ENCODE results near the gene ITGAD.
"Not testable (repeated sequence)": the region's sequence is repeated elsewhere in the genome, so short reads cannot be mapped to it uniquely, and the experiment has no call there.

The ITGAD gene

DNA sequence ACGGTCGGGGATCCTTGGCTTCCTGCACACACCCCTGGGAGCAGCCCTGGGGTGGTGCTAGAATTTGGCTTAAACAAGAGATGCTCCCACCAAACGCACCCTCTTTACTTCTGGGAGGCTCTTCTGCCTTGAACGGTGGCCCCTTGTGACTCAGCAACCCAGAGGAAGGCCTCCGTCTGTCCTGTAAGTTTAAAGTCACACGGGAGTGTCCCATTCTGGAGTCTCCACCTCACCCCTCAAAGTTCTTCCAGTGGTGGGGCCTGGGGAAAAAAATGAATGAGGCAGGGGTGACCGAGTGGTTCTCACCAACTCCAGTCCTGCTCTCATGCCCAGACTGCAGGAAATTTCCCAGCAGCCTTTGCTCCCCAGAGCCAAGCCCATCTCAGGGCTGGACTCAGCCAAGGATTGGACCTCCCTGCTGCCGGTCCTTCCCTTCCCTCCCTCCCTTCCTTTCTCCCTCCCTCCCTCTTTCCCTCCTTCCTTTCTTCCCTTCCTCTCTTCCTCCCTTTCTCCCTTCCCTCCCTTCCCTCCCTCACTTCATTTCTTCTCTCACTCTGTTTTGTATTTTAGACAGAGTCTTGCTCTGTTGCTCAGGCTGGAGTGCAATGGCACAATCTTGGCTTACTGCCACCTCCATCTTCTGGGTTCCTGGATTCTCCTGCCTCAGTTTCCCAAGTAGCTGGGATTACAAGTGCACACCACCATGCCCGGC lies 11.4 kb downstream of the ITGAD start:
- DNase-seq, result no peak

DNA sequence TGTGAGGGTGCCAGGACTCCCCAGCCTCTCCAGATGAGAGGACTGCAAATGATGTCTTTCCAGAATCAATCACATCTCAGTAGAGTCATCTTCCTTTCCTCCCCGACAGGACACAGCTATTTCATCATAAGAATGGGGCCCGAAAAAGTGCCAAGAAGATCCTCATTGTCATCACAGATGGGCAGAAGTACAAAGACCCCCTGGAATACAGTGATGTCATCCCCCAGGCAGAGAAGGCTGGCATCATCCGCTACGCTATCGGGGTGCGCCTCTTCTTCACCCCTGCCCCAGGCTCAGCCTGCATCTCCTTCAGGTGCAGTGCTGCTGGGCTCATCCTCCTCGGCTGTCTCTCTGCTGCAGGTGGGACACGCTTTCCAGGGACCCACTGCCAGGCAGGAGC lies 14.3 kb downstream of the ITGAD start:
- DNase-seq, result no peak

DNA sequence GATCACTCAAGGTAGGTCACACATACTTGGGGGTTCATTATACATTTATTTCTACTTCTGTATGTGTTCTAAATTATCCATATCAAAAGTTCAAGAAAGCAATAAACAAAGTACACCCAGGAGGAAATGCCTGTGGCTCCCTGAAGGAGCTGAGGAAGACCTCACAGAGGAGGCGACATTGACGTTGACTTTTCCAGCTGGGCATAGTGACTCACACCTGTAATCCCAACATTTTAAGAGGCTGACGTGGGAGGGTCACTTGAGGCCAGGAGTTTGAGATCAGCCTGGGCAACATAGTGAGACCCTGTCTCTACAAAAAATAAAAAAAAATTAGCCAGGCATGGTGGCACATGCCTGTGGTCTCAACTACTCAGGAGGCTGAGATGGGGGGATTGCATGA lies 16.3 kb downstream of the ITGAD start:
- DNase-seq, result no peak

DNA sequence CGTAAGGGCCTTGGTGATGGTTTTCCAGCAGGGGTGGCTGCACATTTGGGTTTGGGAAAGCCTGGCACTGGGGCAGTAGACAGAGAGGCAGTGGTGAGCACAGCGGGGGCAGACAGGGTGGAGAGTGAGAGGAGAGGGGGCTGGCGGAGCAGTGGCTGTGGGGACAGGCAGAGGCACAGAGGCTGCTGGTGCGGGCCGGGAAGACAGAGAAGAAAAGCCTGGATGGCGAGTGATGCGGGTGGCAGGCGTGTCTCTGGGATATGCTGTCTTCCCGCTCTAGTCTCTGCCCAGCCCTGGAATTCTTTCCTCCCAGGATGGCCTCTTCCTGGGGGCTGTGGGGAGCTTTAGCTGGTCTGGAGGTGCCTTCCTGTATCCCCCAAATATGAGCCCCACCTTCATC lies 16.9 kb downstream of the ITGAD start:
- DNase-seq, result no peak

DNA sequence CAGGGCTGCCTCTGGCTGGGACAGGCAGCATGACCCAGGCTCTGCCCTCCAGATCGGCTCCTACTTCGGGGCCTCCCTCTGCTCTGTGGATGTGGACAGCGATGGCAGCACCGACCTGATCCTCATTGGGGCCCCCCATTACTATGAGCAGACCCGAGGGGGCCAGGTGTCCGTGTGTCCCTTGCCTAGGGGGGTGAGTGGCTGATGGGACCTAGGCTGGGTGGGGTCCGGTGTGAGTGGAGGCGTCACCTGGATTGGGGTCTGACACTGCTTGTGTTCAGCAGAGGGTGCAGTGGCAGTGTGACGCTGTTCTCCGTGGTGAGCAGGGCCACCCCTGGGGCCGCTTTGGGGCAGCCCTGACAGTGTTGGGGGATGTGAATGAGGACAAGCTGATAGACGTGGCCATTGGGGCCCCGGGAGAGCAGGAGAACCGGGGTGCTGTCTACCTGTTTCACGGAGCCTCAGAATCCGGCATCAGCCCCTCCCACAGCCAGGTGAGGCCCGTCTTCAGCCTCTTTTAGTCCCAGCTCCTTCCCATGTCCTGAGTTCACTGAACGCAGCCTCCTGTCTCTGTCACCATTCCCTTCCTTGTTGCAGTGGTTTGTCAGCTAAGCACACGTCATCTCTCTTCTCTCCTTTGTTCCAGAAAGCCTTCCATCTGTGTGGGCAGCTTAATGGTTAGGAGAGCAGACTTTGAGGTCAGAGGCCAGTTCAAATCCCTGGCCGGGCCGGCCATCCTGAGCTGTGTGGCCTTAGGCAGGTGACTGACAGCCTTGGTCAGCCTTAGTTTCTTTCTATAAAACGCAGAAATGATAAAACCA lies 18.1 kb downstream of the ITGAD start:
- DNase-seq, result no peak

DNA sequence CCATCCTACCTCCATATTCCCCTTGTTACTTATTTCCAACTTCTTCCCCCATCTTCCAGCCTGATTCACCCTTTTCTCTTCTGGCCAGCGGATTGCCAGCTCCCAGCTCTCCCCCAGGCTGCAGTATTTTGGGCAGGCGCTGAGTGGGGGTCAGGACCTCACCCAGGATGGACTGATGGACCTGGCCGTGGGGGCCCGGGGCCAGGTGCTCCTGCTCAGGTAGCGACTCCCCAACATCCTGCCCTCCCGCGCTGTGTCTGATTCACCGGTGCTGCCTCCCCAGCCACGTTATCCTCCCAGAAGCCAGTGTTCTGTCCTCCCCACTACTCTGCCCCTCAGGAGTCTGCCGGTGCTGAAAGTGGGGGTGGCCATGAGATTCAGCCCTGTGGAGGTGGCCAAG lies 19.6 kb downstream of the ITGAD start:
- no peak for DNase-seq

DNA sequence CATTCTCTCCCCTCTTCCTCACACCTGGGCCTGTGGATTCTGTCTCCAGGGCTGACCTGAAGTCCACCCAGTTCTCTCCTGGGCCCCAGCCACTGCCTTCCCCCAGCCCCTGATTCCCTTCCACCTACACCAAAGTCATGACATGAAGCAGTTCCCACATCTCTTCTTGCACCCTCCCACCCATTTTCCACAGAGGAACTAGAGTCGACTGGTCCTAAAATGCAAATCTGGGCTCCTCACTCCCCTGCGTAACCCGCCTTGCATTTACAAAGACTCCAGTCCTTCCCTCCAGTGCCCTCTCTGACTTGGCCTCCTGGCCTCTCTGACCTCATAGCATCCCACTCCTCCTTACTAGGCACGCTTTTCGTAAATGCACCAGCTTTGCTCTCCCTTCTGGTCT lies 20.2 kb downstream of the ITGAD start:
- DNase-seq, result no peak

DNA sequence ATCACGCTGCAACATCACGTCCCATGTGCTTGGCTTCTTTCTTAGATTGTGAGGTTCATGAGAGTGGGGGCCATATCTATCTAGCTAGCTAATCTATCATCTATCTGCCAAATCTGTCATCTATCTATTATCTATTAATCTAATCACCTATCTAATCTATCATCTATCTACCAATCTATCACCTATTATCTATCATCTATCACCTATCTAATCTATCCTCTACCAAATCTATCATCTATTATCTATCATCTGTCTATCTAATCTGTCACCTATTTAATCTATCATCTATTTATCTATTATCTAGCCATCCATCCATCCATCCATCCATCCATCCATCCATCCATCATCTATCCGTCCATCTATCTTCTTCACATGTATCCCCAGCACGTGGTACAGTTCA lies 20.8 kb downstream of the ITGAD start:
- no peak for DNase-seq

DNA sequence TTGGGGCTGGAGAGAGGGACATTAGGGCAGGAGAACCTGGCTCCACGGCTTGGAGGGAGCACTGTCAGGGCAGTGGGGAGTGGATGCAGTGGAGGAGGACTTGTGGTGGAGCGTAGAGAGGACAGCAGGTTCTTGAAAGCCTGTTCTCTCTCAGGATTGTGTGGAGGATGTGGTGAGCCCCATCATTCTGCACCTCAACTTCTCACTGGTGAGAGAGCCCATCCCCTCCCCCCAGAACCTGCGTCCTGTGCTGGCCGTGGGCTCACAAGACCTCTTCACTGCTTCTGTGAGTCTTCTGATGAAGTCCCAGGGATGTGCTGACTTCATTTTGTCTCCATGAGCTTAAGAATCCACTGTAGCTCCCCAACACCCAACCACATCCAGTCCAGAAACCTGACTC lies 21.6 kb downstream of the ITGAD start:
- no peak for DNase-seq

DNA sequence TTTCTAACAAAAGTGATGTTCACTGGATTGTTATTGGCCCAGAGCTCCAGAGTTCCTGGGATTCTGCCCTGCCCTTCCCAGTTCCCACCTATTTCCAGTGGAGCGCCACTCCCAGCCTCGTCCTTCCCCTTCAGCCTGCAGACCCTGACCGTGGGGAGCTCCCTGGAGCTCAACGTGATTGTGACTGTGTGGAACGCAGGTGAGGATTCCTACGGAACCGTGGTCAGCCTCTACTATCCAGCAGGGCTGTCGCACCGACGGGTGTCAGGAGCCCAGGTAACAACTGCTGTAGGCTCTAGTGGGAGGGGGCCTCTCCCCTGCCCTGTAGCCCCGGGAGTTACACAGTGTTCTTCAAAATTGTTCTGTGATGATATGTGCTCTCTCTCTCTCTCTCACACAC lies 23.2 kb downstream of the ITGAD start:
- no peak for DNase-seq

DNA sequence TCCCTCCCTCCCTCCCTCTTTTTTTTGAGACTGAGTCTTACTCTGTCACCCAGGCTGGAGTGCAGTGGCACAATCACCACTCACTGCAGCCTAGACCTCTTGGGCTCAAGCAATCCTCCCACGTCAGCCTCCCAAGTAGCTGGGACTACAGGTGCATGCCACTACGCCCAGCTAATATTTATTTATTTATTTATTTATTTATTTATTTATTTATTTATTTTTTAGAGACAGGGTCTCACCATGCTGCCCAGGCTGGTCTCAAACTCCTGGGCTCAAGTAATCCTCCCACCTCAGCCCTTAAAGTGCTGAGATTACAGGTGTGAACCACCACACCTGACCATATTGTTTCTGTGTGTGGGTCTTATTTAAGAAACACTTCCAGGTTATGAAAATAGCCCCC lies 23.9 kb downstream of the ITGAD start:
- not testable (repeated sequence) for DNase-seq

DNA sequence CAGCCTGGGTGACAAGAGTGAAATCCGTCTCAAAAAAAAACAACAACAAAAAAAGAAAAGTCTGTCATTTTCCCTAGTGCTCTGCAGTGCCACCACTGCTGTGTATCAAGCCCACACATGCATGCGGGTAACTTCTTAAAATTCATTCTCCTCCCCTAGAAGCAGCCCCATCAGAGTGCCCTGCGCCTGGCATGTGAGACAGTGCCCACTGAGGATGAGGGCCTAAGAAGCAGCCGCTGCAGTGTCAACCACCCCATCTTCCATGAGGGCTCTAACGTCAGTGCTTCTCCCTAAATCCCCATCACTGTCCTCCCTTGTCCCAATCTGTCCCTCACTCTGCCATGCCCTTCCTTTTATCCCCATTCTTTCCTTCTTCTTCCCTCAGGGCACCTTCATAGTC lies 24.8 kb downstream of the ITGAD start:
- DNase-seq, result no peak

DNA sequence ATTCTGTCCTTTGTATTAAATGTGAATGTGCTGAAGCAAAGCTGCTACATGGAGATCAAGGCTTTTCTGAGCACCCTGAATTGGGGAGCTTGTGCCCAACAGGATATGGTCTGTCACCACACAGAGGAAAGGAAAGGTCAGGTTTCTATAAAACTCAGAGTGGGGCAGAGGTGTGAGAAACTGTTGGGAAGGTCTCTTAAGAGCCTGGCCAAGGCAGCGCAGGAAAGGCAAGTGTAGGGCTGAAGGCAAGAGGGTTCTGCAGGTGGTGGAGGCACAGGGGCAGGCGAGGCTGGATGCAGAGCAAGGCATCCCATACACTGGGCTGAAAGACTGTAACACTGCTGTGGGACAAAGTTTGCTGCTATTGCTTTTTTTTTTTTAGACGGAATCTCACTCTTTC lies 26.9 kb downstream of the ITGAD start:
- DNase-seq, result no peak

DNA sequence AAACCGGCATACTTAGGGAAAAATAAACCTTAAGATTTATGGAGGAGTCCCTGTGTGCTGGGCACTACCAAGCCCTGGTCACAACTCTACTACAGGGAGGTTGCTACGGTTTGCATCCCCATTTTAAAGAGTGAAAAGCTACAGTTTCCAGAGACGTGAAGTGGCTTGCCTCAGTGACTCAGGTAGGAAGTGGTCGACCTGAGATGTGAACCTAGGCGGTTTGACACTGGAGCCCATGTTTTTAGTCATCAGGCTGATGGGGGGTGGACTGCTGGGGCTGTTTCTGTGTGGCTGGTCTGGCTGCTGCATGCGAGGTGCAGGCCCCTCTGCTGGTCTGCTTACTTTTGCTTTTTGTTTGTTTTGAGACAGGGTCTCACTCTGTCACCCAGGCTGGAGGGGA lies 28.5 kb downstream of the ITGAD start:
- DNase-seq, result no peak

DNA sequence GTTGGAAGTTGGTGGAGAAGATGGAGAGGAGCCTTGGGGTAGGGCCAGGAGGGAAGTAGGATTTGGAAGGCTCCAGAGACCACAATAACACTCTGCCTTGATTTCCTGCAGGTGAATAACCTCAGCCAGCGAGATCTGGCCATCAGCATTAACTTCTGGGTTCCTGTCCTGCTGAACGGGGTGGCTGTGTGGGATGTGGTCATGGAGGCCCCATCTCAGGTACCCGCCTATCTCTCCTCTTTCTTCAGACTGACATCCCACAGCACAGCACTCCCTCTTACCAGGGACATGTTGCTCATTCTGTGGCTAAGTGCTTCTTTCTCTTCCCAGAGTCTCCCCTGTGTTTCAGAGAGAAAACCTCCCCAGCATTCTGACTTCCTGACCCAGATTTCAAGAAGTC lies 30.1 kb downstream of the ITGAD start:
- no peak for DNase-seq

DNA sequence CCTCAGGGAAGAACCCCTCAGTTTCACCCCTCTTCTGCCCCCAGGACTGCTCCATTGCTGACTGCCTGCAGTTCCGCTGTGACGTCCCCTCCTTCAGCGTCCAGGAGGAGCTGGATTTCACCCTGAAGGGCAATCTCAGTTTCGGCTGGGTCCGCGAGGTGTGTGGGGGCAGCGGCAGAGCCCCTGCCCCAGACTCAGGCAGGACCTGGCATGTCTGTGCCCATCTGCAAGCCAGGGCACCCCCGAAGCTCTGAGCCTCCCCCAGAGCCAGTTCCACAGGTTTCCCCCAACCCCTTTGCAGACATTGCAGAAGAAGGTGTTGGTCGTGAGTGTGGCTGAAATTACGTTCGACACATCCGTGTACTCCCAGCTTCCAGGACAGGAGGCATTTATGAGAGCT lies 30.7 kb downstream of the ITGAD start:
- DNase-seq, result no peak

DNA sequence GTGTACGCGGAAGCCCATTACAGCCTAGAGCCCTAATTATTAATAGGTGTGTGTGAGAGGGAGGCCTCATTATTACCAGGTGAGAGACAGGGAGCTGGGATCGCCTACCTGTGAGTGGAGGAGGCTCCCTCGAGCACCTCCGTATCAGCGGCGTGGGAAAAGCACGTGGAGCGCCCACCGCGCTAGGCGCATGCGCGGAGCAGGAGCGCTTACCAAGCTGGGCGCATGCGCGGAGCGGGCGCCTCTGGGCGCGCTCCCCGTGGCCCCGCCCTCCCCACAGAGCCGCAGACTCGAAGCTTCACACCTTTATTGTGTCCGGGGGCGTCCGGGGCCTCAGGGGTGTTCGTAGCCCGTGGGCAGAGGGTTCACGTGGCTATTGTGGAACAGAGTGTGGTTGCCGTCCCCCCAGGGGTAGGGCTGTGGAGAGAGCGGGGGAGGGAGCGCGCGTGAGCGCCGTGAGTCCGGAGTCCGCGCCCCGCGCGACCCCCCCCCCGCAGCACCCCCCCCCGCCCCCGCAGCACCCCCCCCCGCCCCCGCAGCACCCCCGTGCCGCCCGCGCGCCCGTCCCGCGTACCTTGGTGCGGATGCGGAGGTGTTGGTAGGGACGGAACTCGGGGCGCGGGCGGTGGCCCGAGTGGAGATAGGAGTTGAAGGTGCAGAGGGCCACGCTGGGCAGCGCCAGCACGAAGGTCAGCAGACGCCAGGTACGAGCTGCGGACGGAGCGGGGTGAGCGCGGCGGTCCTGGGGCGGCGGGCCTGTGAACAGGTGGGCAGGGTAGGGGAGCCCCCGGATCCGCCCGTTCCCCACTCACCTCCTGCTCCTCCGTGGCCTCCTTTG lies 34.5 kb downstream of the ITGAD start:
- no peak for DNase-seq

DNA sequence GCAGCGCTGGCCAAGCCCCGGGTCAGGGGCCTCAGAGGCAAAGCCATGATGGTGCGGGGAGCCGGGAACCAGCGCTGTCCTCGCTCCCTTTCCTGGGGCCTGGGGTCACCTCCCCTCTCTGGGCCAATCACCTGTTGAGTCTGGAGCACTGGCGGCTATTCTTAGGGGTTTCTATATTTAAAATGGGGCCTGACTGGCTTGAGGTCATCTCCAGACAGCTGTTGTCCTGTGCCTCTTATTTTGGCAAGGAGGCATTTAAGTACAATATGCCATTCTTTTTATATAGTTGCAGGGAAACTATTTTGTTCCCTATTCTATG lies 35.1 kb downstream of the ITGAD start, which contains the start of gene COX6A2:
TSS of gene COX6A2 (minus strand) at position 82 of the 319 bp plus-strand sequence. CDS start at position 47, 35 bp downstream.
- DNase-seq, result no peak

DNA sequence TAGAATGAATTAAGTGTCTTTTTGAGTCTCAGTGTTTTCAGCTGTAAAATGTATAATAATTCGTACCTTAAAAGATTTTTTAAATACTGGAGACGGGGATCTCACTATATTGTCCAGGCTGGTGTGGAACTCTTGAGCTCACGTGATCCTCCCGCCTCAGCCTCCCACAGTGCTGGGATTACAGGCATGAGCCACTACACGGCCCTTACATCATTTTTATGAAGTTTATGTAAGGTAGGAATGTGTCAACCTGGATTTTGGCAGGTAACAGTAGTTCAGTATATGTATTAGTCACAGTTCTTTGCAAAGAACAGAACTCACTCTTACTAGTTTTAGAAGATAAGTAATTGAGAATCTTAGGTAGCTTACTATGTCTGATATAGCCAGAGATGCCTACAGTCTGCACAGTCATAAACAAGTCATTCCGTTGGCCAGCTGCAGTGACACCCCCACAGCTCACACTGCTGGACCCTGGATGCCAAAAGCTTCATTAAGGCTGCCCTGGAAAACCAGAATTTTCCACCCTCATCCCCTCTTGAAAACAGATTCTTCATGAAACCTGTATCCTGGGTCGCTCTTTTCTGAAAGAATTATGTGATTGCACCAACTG lies 35.6 kb downstream of the ITGAD start:
- DNase-seq, result no peak

DNA sequence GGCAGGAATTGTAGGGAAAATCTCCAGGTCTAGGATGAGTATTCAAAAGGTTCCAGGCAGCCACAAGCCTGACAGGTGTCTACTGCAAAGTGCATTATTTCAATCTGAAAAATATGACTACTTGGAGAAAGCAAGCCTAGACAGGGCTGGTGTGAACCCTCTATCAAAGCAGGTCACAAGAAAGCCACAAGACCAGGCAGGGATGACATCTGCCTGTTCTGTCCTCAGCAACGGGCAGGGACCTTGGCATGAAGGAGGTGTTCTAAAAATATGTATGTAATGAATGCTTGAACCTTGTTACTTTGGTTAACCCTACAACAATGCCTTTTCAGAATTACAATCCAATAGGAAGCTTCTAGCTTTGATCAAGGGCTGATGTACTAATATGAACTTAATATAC lies 36.2 kb downstream of the ITGAD start:
- no peak for DNase-seq

DNA sequence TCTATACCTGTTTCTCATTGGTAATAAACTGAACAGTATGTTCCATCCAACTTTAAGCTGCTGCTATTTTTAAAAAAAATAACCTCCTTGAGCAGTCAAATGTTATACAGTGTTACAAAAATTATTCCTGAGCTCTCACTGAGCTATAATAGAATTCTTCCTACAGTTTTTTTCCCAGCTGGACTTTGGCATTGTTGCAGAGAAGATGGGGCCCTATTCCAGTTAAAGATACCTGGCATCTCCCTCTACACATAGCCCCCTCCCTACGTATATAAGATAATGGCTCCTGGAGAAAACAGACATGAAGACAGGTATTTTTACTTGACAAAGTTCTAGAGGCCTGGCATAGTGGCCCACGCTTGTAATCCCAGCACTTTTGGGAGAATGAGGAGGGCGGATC lies 36.7 kb downstream of the ITGAD start:
- no peak for DNase-seq

DNA sequence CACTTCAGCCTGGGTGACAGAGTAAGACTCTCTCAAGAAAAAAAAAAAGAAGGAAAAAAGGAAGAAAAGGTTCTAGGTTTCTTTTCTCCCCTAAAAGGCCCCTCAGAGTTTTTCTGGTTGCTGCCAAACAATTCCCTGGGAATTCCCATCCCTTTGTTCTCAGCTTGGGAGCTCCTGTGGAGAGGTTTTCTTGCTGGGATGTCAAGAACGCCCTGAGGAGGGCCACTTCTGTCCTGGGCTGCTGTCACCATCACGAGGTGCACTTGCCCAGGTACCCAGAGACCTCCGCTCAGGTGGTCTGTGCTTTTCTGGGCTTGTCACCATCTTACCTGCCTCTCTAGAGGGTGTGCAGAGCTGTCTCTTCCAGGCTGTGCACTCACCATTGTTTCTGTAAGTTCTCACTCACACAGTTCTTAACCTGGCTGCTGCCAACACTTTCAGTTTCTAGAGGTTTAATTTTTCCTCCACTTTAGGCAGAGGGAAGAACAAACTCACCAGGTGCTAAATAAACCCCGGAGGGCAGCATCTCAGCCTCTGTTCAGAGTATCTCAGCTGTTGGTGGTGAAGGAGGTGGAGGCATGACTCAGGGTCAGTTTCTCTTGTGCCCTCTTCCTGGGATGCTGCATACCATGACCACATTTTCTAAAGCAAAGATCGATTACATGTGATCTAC lies 37.4 kb downstream of the ITGAD start:
- no peak for DNase-seq
